ENCODE results near the gene DUSP1. TPM values are rescaled to one million over a fixed set of nuclear protein-coding genes. Genes with fewer than 3 reads are reported as not detected.

Gene DUSP1
- total and polyA plus RNA-seq, 2 donors (not counting 3 experiments of a cell fraction or from before 2014, with no cell fraction given), result 36.1 to 196 TPM

DNA sequence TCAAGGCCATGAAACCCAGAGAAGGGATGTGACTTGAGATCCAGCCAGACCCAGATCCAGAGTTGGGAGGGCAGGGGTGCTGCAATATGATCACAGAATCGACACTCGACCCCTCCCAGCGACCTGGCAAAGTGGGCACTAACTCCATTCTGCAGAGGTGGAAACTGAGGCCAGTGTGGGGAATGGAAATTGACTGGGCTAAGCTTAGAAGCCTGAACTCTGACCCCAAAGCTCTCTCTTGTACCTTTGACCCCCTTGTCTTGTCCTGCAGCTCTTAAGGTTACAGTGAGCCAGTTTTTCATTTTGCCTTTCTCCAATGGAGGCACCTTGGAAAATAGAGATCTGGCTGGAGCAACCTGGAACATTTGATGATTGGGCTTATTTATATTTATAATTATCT lies 48.6 kb upstream of the DUSP1 start:
- Histone ChIP-seq H3K27ac (ENCODE audit: insufficient read depth, low read depth, low read length) (no peak overlapping the region), H3K4me2 (ENCODE audit: insufficient read depth, low read length) (no peak overlapping the region), H3K9me3 (replicated peaks; ENCODE audit: control insufficient read depth, insufficient read depth, low read length) (no peaks in the 10 kb centered on the region), H3K9me1 (replicated peaks; ENCODE audit: control insufficient read depth, extremely low read depth, insufficient read depth, low read length) (no peaks in the 10 kb centered on the region), H3K79me2 (ENCODE audit: control insufficient read depth, insufficient read depth, low read length) (no peaks in the 10 kb centered on the region), H3K4me3 (replicated peaks in 1 of 3; ENCODE audit: insufficient read depth in 1 of 3, low read depth in 1 of 3, low read length in 3 of 3) (no peak overlapping the region), H3K4me1 (ENCODE audit: control insufficient read depth, extremely low read depth, insufficient read depth, low read length) (no peaks in the 10 kb centered on the region), H3K36me3 (ENCODE audit: control insufficient read depth in 2 of 2, extremely low read depth in 1 of 2, insufficient read depth in 2 of 2, low read length in 2 of 2) (no peaks in the 10 kb centered on the region), H2AFZ (ENCODE audit: low read depth, low read length) (peak overlapping the region; percentile 33), H3K27me3 (ENCODE audit: control insufficient read depth in 2 of 2, insufficient read depth in 2 of 2, low read length in 2 of 2) (no peaks in the 10 kb centered on the region), H4K20me1 (replicated peaks; ENCODE audit: control insufficient read depth, extremely low read depth, insufficient read depth, low read length) (no peaks in the 10 kb centered on the region), H3K9ac (replicated peaks; ENCODE audit: extremely low read depth, insufficient read depth, low read length) (no peak overlapping the region)
- ChIA-PET CTCF (no interaction called here), POLR2A (no interaction called here)
- dilution Hi-C loops (cut with MboI; ENCODE audit: extremely low pct_ligation_motif_present, low sequenced_read_pairs), result no loop called here
- no TSS peak for BruUV-seq (replicated peaks)
- intact Hi-C loops (cut with micrococcal nuclease), result no loop called here
- TF ChIP-seq, protein P1, sequence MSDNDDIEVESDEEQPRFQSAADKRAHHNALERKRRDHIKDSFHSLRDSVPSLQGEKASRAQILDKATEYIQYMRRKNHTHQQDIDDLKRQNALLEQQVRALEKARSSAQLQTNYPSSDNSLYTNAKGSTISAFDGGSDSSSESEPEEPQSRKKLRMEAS (IDR thresholded peaks at IDR 0.05; ENCODE audit: insufficient read depth, insufficient read length), result no peak
- TF ChIP-seq, protein P2, sequence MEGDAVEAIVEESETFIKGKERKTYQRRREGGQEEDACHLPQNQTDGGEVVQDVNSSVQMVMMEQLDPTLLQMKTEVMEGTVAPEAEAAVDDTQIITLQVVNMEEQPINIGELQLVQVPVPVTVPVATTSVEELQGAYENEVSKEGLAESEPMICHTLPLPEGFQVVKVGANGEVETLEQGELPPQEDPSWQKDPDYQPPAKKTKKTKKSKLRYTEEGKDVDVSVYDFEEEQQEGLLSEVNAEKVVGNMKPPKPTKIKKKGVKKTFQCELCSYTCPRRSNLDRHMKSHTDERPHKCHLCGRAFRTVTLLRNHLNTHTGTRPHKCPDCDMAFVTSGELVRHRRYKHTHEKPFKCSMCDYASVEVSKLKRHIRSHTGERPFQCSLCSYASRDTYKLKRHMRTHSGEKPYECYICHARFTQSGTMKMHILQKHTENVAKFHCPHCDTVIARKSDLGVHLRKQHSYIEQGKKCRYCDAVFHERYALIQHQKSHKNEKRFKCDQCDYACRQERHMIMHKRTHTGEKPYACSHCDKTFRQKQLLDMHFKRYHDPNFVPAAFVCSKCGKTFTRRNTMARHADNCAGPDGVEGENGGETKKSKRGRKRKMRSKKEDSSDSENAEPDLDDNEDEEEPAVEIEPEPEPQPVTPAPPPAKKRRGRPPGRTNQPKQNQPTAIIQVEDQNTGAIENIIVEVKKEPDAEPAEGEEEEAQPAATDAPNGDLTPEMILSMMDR (IDR thresholded peaks at IDR 0.05; ENCODE audit: extremely low read depth in 1 of 2, insufficient read depth in 1 of 2, low read depth in 1 of 2, low read length in 2 of 2), result no peak
- TF ChIP-seq POLR2AphosphoS5 (IDR thresholded peaks at IDR 0.05; ENCODE audit: insufficient read depth, low read depth, low read length) (no peak), GATA2 (IDR thresholded peaks at IDR 0.05; ENCODE audit: insufficient read depth, insufficient read length, low read depth, low read length) (no peak), MYC (IDR thresholded peaks at IDR 0.05; ENCODE audit: low read depth, low read length) (no peak), FOS (IDR thresholded peaks at IDR 0.05; ENCODE audit: borderline replicate concordance, insufficient read depth, low read length) (no peak), POLR2A (IDR thresholded peaks at IDR 0.05; ENCODE audit: low read depth, low read length) (no peak), JUN (IDR thresholded peaks at IDR 0.05; ENCODE audit: borderline replicate concordance, insufficient read depth, insufficient read length, low read depth) (no peak), EZH2 (IDR thresholded peaks at IDR 0.05; ENCODE audit: borderline replicate concordance, low read depth, low read length, severe bottlenecking) (no peak)
- DNase-seq (ENCODE audit: low read depth, low spot score) (no peak), FAIRE-seq (peak; percentile 33)
